ENCODE measurements around the gene SCN9A. TPM values are rescaled to one million over a fixed set of nuclear protein-coding genes. Genes with fewer than 3 reads are reported as not detected.

The SCN9A gene
- total and polyA plus RNA-seq, 2 of the 8 experiments (the other 6 are each of a cell fraction or from before 2014, with no cell fraction given): 1.6 to 6.2 TPM

DNA sequence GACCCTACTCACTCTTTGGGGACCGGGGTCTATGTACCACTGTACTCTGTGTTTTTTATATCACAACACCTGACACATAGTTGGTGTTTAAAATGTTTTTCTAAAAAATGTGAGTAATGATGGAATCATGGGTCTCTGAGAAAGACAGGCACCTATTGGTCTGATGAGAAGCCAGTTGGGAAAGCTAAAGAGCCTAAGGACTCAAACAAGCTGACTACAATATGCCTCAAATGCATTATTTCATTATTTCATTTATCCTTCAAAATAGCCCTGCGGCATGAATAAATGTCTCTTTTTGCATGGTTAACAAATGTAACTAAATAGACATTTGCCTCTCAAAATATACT is 145.0 kb downstream of the SCN9A start:
- Histone ChIP-seq H3K4ac (replicated peaks; ENCODE audit: insufficient read length, low read depth, low read length) (no peak overlapping the region), H4K8ac (ENCODE audit: extremely low read depth, insufficient read depth, low read length) (no peak overlapping the region), H2AK5ac (ENCODE audit: low read depth, low read length) (no peak overlapping the region), H2AFZ (ENCODE audit: low read length) (no peak overlapping the region), H3K79me1 (ENCODE audit: low read depth, low read length) (no peaks in the 10 kb centered on the region), H3K27me3 (replicated peaks in 1 of 4; ENCODE audit: control insufficient read depth in 3 of 4, extremely low read depth in 1 of 4, insufficient read depth in 3 of 4, low read length in 3 of 4) (no peaks in the 10 kb centered on the region), H3K27ac (ENCODE audit: low read depth, low read length) (no peak overlapping the region), H3K4me1 (replicated peaks in 1 of 4; ENCODE audit: control insufficient read depth in 3 of 4, insufficient read depth in 4 of 4, low read length in 3 of 4) (no peaks in the 10 kb centered on the region), H3K14ac (ENCODE audit: insufficient read length) (no peak overlapping the region), H2BK5ac (ENCODE audit: low read depth, low read length) (no peak overlapping the region), H3K9me3 (ENCODE audit: insufficient read depth in 2 of 2, low read depth in 1 of 2, low read length in 1 of 2) (no peaks in the 10 kb centered on the region), H4K20me1 (replicated peaks in 1 of 2; ENCODE audit: control insufficient read depth in 1 of 2, insufficient read depth in 2 of 2, low read length in 2 of 2) (no peaks in the 10 kb centered on the region), H3K56ac (replicated peaks; ENCODE audit: insufficient read length, low read depth, low read length) (no peak overlapping the region), H3K79me2 (ENCODE audit: control insufficient read depth in 1 of 2, insufficient read depth in 2 of 2, low read length in 2 of 2) (no peaks in the 10 kb centered on the region), H3K23ac (ENCODE audit: insufficient read length) (no peak overlapping the region), H3K4me2 (ENCODE audit: insufficient read depth in 1 of 2, low read depth in 2 of 2, low read length in 2 of 2) (no peak overlapping the region), H3K18ac (ENCODE audit: extremely low read depth, low read length) (no peak overlapping the region), H2BK20ac (ENCODE audit: low read length) (no peak overlapping the region), H3K23me2 (ENCODE audit: low read depth, low read length) (no peaks in the 10 kb centered on the region), H2BK120ac (replicated peaks; ENCODE audit: low read depth, low read length) (no peak overlapping the region), H4K91ac (replicated peaks; ENCODE audit: insufficient read length, low read length) (no peak overlapping the region), H4K5ac (ENCODE audit: insufficient read length, low read depth, low read length) (no peak overlapping the region), H3K36me3 (ENCODE audit: control insufficient read depth in 2 of 4, insufficient read depth in 4 of 4, low read length in 3 of 4) (no peaks in the 10 kb centered on the region), H2BK12ac (ENCODE audit: low read depth, low read length) (no peak overlapping the region), H3K4me3 (ENCODE audit: extremely low read depth in 1 of 4, insufficient read depth in 2 of 4, low read depth in 3 of 4, low read length in 4 of 4) (no peak overlapping the region), H3K9ac (replicated peaks in 1 of 4; ENCODE audit: extremely low read depth in 1 of 4, low read depth in 3 of 4, low read length in 3 of 4) (no peak overlapping the region), H2BK15ac (ENCODE audit: low read length) (no peak overlapping the region)
- no peak for TF ChIP-seq SP4 (IDR thresholded peaks at IDR 0.05; ENCODE audit: low read length)
- no peak for TF ChIP-seq FOSL1 (IDR thresholded peaks at IDR 0.05; ENCODE audit: insufficient read depth, low read depth, low read length)
- no peak for TF ChIP-seq POU5F1 (IDR thresholded peaks at IDR 0.05; ENCODE audit: low read depth, low read length)
- no peak for TF ChIP-seq SUZ12 (IDR thresholded peaks at IDR 0.05; ENCODE audit: low read length)
- no peak for TF ChIP-seq YY1 (IDR thresholded peaks at IDR 0.05; ENCODE audit: low read depth, low read length)
- no peak for TF ChIP-seq CBX5 (IDR thresholded peaks at IDR 0.05; ENCODE audit: low read depth, low read length)
- TF ChIP-seq, protein P1, sequence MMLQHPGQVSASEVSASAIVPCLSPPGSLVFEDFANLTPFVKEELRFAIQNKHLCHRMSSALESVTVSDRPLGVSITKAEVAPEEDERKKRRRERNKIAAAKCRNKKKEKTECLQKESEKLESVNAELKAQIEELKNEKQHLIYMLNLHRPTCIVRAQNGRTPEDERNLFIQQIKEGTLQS (IDR thresholded peaks at IDR 0.05; ENCODE audit: insufficient read depth, low read depth, low read length): no peak
- no peak for TF ChIP-seq PHF8 (conservative IDR thresholded peaks at IDR 0.05; ENCODE audit: low read depth, low read length)
- TF ChIP-seq BCL11A (IDR thresholded peaks at IDR 0.05; ENCODE audit: low read depth in 2 of 2, low read length in 2 of 2): no peak
- ChIA-PET POLR2A (ENCODE audit: partially characterized antibody) (no interaction called here), CTCF (ENCODE audit: partially characterized antibody) (no interaction called here)
- DNase-seq (ENCODE audit: low read depth in 1 of 2, low spot score in 2 of 2) (no peak), FAIRE-seq (no peak)
- WGBS, 2 experiments (ENCODE audit: extremely low coverage in 1 of 2, insufficient coverage in 1 of 2, insufficient read length in 1 of 2, insufficient replicate concordance in 2 of 2, low coverage in 1 of 2, low lambda C conversion rate in 2 of 2, missing lambda C conversion rate in 1 of 2): 43% methylated on average over 2 of the region's 2 CpGs; no CpG with 5 or more reads in 1 of the 2 experiments

All from H1 (cell line).